Measurements from ENCODE around the gene PLAU. TPM values are rescaled to one million over a fixed set of nuclear protein-coding genes. Genes with fewer than 3 reads are reported as not detected.
"Not testable (repeated sequence)": the region's sequence is repeated elsewhere in the genome, so short reads cannot be mapped to it uniquely, and the experiment has no call there.

The PLAU gene
- total and polyA plus RNA-seq, 2 donors: 3.8 to 20.3 TPM

- Histone ChIP-seq H3K4me3 (ENCODE audit: low read length in 2 of 2) (no peak overlapping the region), H3K27me3 (ENCODE audit: control insufficient read depth in 2 of 2, insufficient read depth in 1 of 2, low read length in 1 of 2) (no peaks in the 10 kb centered on the region), H3K27ac (ENCODE audit: low read depth in 1 of 2, low read length in 1 of 2) (no peak overlapping the region), H3K36me3 (ENCODE audit: control insufficient read depth in 2 of 2, insufficient read depth in 2 of 2, low read length in 1 of 2) (no peaks in the 10 kb centered on the region), H3K4me1 (ENCODE audit: control insufficient read depth in 2 of 2, insufficient read depth in 2 of 2, low read length in 2 of 2) (peaks cover 0 to 14% of the 10 kb centered on the region in 2 donors), H3K9me3 (ENCODE audit: control insufficient read depth in 2 of 2, insufficient read depth in 1 of 2, low read length in 1 of 2) (no peaks in the 10 kb centered on the region)
- 92% methylated on average over 3 of the region's 3 CpGs for WGBS
- no peak for DNase-seq (ENCODE audit: low read depth in 6 of 9, low spot score in 9 of 9)
Observed at GRCh38 chr10:73881221-73881919, 29.6 kb upstream of the PLAU start.

GRCh38 chr10:73884017-73884416 is 26.9 kb upstream of the PLAU start:
- H3K9me3 ChIP-seq (ENCODE audit: control insufficient read depth in 2 of 2, insufficient read depth in 1 of 2, low read length in 1 of 2): no peaks in the 10 kb centered on the region
- no peaks in the 10 kb centered on the region for H3K36me3 ChIP-seq (ENCODE audit: control insufficient read depth in 2 of 2, insufficient read depth in 2 of 2, low read length in 1 of 2)
- no peak for DNase-seq (ENCODE audit: low read depth in 6 of 9, low spot score in 9 of 9)
- no peak overlapping the region for H3K4me3 ChIP-seq (ENCODE audit: low read length in 2 of 2)
- H3K4me1 ChIP-seq (ENCODE audit: control insufficient read depth in 2 of 2, insufficient read depth in 2 of 2, low read length in 2 of 2): peaks cover 0 to 27% of the 10 kb centered on the region in 2 donors
- H3K27me3 ChIP-seq (ENCODE audit: control insufficient read depth in 2 of 2, insufficient read depth in 1 of 2, low read length in 1 of 2): no peaks in the 10 kb centered on the region
- WGBS: 93% methylated on average over 3 of the region's 3 CpGs
- no peak overlapping the region for H3K27ac ChIP-seq (ENCODE audit: low read depth in 1 of 2, low read length in 1 of 2)

- no peaks in the 10 kb centered on the region for H3K36me3 ChIP-seq (ENCODE audit: control insufficient read depth in 2 of 2, insufficient read depth in 2 of 2, low read length in 1 of 2)
- no peaks in the 10 kb centered on the region for H3K27me3 ChIP-seq (ENCODE audit: control insufficient read depth in 2 of 2, insufficient read depth in 1 of 2, low read length in 1 of 2)
- WGBS: 9% methylated on average over 5 of the region's 5 CpGs
- no peak overlapping the region for H3K4me3 ChIP-seq (ENCODE audit: low read length in 2 of 2)
- H3K9me3 ChIP-seq (ENCODE audit: control insufficient read depth in 2 of 2, insufficient read depth in 1 of 2, low read length in 1 of 2): no peaks in the 10 kb centered on the region
- DNase-seq (ENCODE audit: low read depth in 6 of 9, low spot score in 9 of 9): peak in 2 of 9 donors; percentile 68 to 71
- H3K27ac ChIP-seq (ENCODE audit: low read depth in 1 of 2, low read length in 1 of 2): no peak overlapping the region
- H3K4me1 ChIP-seq (ENCODE audit: control insufficient read depth in 2 of 2, insufficient read depth in 2 of 2, low read length in 2 of 2): peaks cover 0 to 15% of the 10 kb centered on the region in 2 donors
Observed at GRCh38 chr10:73886085-73886529, 24.8 kb upstream of the PLAU start.

- H3K4me1 ChIP-seq (ENCODE audit: control insufficient read depth in 2 of 2, insufficient read depth in 2 of 2, low read length in 2 of 2): peaks cover 0 to 15% of the 10 kb centered on the region in 2 donors
- WGBS: 82% methylated on average over 4 of the region's 4 CpGs
Observed at GRCh38 chr10:73886661-73887293, 24.2 kb upstream of the PLAU start.

GRCh38 chr10:73887294-73888039 is 23.5 kb upstream of the PLAU start:
- DNase-seq (ENCODE audit: low read depth in 6 of 9, low spot score in 9 of 9): no peak
- Histone ChIP-seq H3K27ac (ENCODE audit: low read depth in 1 of 2, low read length in 1 of 2) (peak overlapping the region; percentile 47 to 79), H3K27me3 (ENCODE audit: control insufficient read depth in 2 of 2, insufficient read depth in 1 of 2, low read length in 1 of 2) (no peaks in the 10 kb centered on the region), H3K9me3 (ENCODE audit: control insufficient read depth in 2 of 2, insufficient read depth in 1 of 2, low read length in 1 of 2) (no peaks in the 10 kb centered on the region), H3K4me3 (ENCODE audit: low read length in 2 of 2) (no peak overlapping the region), H3K36me3 (ENCODE audit: control insufficient read depth in 2 of 2, insufficient read depth in 2 of 2, low read length in 1 of 2) (no peaks in the 10 kb centered on the region), H3K4me1 (ENCODE audit: control insufficient read depth in 2 of 2, insufficient read depth in 2 of 2, low read length in 2 of 2) (peaks cover 0 to 15% of the 10 kb centered on the region in 2 donors)
- WGBS: 91% methylated on average over 12 of the region's 12 CpGs

More at GRCh38 chr10:73886661-73887293, 24.2 kb upstream of the PLAU start:
- Histone ChIP-seq H3K9me3 (ENCODE audit: control insufficient read depth in 2 of 2, insufficient read depth in 1 of 2, low read length in 1 of 2) (no peaks in the 10 kb centered on the region), H3K27me3 (ENCODE audit: control insufficient read depth in 2 of 2, insufficient read depth in 1 of 2, low read length in 1 of 2) (no peaks in the 10 kb centered on the region), H3K4me3 (ENCODE audit: low read length in 2 of 2) (no peak overlapping the region), H3K27ac (ENCODE audit: low read depth in 1 of 2, low read length in 1 of 2) (peak overlapping the region in 1 of 2 donors; percentile 79), H3K36me3 (ENCODE audit: control insufficient read depth in 2 of 2, insufficient read depth in 2 of 2, low read length in 1 of 2) (no peaks in the 10 kb centered on the region)
- no peak for DNase-seq (ENCODE audit: low read depth in 6 of 9, low spot score in 9 of 9)

- Histone ChIP-seq H3K36me3 (ENCODE audit: control insufficient read depth in 2 of 2, insufficient read depth in 2 of 2, low read length in 1 of 2) (no peaks in the 10 kb centered on the region), H3K4me3 (ENCODE audit: low read length in 2 of 2) (no peak overlapping the region), H3K27ac (ENCODE audit: low read depth in 1 of 2, low read length in 1 of 2) (peak overlapping the region; percentile 2 to 46), H3K9me3 (ENCODE audit: control insufficient read depth in 2 of 2, insufficient read depth in 1 of 2, low read length in 1 of 2) (no peaks in the 10 kb centered on the region), H3K27me3 (ENCODE audit: control insufficient read depth in 2 of 2, insufficient read depth in 1 of 2, low read length in 1 of 2) (no peaks in the 10 kb centered on the region), H3K4me1 (ENCODE audit: control insufficient read depth in 2 of 2, insufficient read depth in 2 of 2, low read length in 2 of 2) (peaks cover 0 to 15% of the 10 kb centered on the region in 2 donors)
- WGBS: 87% methylated on average over 5 of the region's 5 CpGs
- no peak for DNase-seq (ENCODE audit: low read depth in 6 of 9, low spot score in 9 of 9)
Observed at GRCh38 chr10:73888514-73888913, 22.4 kb upstream of the PLAU start.

- 66% methylated on average over 7 of the region's 7 CpGs for WGBS
- Histone ChIP-seq H3K4me3 (ENCODE audit: low read length in 2 of 2) (no peak overlapping the region), H3K36me3 (ENCODE audit: control insufficient read depth in 2 of 2, insufficient read depth in 2 of 2, low read length in 1 of 2) (no peaks in the 10 kb centered on the region), H3K27me3 (ENCODE audit: control insufficient read depth in 2 of 2, insufficient read depth in 1 of 2, low read length in 1 of 2) (no peaks in the 10 kb centered on the region), H3K27ac (ENCODE audit: low read depth in 1 of 2, low read length in 1 of 2) (peak overlapping the region; percentile 26 to 46), H3K4me1 (ENCODE audit: control insufficient read depth in 2 of 2, insufficient read depth in 2 of 2, low read length in 2 of 2) (peaks cover 0 to 15% of the 10 kb centered on the region in 2 donors), H3K9me3 (ENCODE audit: control insufficient read depth in 2 of 2, insufficient read depth in 1 of 2, low read length in 1 of 2) (no peaks in the 10 kb centered on the region)
- DNase-seq (ENCODE audit: low read depth in 6 of 9, low spot score in 9 of 9): peak in 1 of 9 donors; percentile 29
Observed at GRCh38 chr10:73889014-73889413, 21.9 kb upstream of the PLAU start.

- 93% methylated on average over 3 of the region's 3 CpGs for WGBS
- not testable (repeated sequence) for H3K36me3 ChIP-seq (ENCODE audit: control insufficient read depth in 2 of 2, insufficient read depth in 2 of 2, low read length in 1 of 2); H3K9me3 ChIP-seq (ENCODE audit: control insufficient read depth in 2 of 2, insufficient read depth in 1 of 2, low read length in 1 of 2); H3K27me3 ChIP-seq (ENCODE audit: control insufficient read depth in 2 of 2, insufficient read depth in 1 of 2, low read length in 1 of 2); DNase-seq (ENCODE audit: low read depth in 6 of 9, low spot score in 9 of 9); H3K4me3 ChIP-seq (ENCODE audit: low read length in 2 of 2)
- H3K4me1 ChIP-seq (ENCODE audit: control insufficient read depth in 2 of 2, insufficient read depth in 2 of 2, low read length in 2 of 2): peaks cover 0 to 15% of the 10 kb centered on the region in 2 donors
- peak overlapping the region in 1 of 2 donors; percentile 21 for H3K27ac ChIP-seq (ENCODE audit: low read depth in 1 of 2, low read length in 1 of 2)
Observed at GRCh38 chr10:73889416-73889815, 21.5 kb upstream of the PLAU start.

- no peaks in the 10 kb centered on the region for H3K36me3 ChIP-seq (ENCODE audit: control insufficient read depth in 2 of 2, insufficient read depth in 2 of 2, low read length in 1 of 2)
- no peaks in the 10 kb centered on the region for H3K27me3 ChIP-seq (ENCODE audit: control insufficient read depth in 2 of 2, insufficient read depth in 1 of 2, low read length in 1 of 2)
- no peak overlapping the region for H3K27ac ChIP-seq (ENCODE audit: low read depth in 1 of 2, low read length in 1 of 2)
- peaks cover 0 to 15% of the 10 kb centered on the region in 2 donors for H3K4me1 ChIP-seq (ENCODE audit: control insufficient read depth in 2 of 2, insufficient read depth in 2 of 2, low read length in 2 of 2)
- WGBS: 97% methylated on average over 5 of the region's 5 CpGs
- DNase-seq (ENCODE audit: low read depth in 6 of 9, low spot score in 9 of 9): no peak
- no peak overlapping the region for H3K4me3 ChIP-seq (ENCODE audit: low read length in 2 of 2)
- H3K9me3 ChIP-seq (ENCODE audit: control insufficient read depth in 2 of 2, insufficient read depth in 1 of 2, low read length in 1 of 2): no peaks in the 10 kb centered on the region
Observed at GRCh38 chr10:73890261-73890660, 20.7 kb upstream of the PLAU start.

Data from thymus (tissue), 11 donors.